AML-193 (cell line): Measurements from ENCODE around the gene ADGRG6.
"Not testable (repeated sequence)": the region's sequence is repeated elsewhere in the genome, so short reads cannot be mapped to it uniquely, and the experiment has no call there.

Source experiments
- DNase-seq, 2 experiments: peaks; one replicate each; lab custom pipeline; 2025; lab: John Stamatoyannopoulos, UW

The ADGRG6 gene

DNA sequence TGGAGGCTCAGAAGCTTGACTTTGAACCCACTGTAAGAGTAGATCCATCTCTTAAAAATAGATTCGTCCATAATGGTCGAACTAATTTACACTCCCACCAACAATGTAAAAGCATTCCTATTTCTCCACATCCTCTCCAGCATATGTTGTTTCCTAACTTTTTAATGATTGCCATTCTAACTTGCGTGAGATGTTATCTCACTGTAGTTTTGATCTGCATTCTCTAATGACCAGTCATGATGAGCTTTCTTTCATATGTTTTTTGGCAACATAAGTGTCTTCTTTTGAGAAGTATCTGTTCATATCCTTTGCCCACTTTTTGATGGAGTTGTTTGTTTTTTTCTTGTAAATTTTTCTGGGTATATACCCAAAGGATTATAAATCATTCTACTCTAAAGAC is 44.4 kb downstream of the ADGRG6 start:
- not testable (repeated sequence) for DNase-seq

DNA sequence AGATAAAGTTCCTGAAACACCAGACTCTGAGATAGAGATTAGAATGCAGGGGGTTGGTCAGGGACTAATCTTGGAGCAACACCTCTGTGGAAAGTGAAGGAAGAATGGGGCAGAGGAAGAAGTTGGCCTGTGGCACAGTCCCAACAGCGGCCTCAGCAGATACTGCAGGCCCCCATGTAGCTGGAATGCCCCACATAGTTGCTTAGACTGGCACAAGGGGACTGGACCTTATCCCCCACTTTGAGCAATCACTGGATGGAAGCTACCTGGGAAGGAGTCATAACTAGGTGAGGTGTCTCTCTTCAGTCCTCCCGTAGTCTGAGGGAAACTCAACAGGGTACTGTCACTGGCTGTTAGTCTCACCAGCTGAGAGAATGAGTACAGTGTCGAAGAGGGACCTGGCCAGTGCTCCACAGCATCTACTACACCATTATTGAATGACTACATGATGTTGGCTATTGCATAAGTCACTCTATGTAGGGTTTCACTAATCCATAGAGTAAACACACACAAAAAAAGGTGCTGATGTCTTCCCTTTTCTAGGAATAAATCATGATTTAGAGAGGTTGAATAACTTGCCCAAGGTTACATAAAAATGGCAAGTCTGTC is 47.5 kb downstream of the ADGRG6 start:
- no peak for DNase-seq

- DNase-seq: no peak
These were observed 48.5 kb downstream of the ADGRG6 start for GRCh38 chr6:142350309-142350708.

DNA sequence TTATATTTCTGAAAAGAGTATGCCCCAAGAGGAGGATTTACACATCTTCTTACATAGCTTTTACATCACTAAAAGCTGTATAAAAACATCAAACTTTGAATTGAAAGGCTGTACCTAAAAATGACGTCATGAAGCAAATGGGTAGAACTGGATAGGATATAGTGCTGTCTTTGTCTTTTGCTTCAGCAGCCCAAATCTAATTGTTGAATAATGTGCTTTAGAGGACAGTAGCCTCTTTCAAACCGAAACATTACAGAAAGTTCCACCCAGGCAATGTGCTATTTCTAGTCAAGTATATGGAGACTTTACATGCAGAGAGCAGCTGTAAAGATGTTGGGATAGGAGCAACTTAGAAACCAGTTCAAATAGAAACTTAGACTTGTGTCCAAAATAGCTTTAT is 51.9 kb downstream of the ADGRG6 start:
- DNase-seq: no peak

- DNase-seq: no peak
These were observed 52.8 kb downstream of the ADGRG6 start for GRCh38 chr6:142354650-142355049.

- no peak for DNase-seq
These were observed 53.8 kb downstream of the ADGRG6 start for GRCh38 chr6:142355520-142356174.

GRCh38 chr6:142356201-142356883 is 54.5 kb downstream of the ADGRG6 start:
- DNase-seq: no peak

- no peak for DNase-seq
These were observed 55.0 kb downstream of the ADGRG6 start for GRCh38 chr6:142356884-142357225.

DNA sequence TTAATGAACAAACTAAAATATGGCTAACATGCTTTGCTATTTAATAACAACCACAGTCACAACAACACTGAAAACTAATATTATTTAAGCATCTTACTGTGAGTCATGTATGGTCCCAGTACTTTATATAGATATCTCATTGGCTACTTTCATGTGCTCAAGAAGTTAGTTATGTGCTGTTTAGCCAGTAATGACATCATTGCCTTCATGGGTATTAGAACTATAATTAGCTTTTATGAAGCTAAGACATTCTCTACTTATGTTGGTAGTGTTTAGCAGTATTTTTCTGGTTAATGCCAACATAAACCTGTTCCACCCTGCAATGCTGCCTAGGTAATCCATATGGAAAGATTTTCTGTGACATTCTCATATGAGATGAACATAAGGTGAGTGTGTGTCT is 56.1 kb downstream of the ADGRG6 start:
- no peak for DNase-seq

GRCh38 chr6:142359271-142359960 is 57.6 kb downstream of the ADGRG6 start:
- no peak for DNase-seq

- DNase-seq: no peak
These were observed 59.5 kb downstream of the ADGRG6 start for GRCh38 chr6:142361345-142361744.

GRCh38 chr6:142361779-142362750 is 60.3 kb downstream of the ADGRG6 start:
- DNase-seq: no peak

DNA sequence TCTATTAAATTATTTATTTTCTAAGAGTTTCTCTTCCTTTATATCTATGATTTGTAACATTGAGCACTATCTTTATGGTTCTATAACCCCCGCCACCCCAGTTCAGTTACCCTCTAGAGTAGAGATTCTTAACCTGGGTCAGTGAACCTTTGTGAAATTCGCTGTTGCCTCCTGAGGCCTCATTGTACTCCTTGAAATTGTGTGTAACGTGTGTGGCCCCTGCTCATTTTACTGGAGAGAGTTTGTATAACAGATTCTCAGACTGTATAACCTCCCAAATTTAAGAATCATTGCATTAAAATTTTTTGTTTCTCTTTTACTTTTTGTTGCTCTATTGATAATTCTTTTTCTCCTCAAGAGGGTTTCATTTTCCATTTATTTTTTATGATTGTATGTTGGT is 65.3 kb downstream of the ADGRG6 start:
- DNase-seq: no peak

DNA sequence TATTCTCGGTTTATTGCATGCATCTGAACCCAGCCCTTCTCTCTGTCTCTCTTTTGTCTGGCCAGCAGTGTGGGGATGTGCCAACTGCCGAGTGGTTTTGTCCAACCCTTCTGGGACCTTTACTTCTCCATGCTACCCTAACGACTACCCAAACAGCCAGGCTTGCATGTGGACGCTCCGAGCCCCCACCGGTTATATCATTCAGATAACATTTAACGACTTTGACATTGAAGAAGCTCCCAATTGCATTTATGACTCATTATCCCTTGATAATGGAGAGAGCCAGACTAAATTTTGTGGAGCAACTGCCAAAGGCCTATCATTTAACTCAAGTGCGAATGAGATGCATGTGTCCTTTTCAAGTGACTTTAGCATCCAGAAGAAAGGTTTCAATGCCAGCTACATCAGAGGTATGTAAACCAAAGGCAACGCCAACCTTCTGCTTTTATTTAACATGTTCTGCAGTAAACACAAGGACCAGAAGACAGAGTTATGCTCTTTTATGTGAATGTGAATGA is 65.8 kb downstream of the ADGRG6 start:
- no peak for DNase-seq

GRCh38 chr6:142369266-142369665 is 67.5 kb downstream of the ADGRG6 start:
- DNase-seq: no peak

DNA sequence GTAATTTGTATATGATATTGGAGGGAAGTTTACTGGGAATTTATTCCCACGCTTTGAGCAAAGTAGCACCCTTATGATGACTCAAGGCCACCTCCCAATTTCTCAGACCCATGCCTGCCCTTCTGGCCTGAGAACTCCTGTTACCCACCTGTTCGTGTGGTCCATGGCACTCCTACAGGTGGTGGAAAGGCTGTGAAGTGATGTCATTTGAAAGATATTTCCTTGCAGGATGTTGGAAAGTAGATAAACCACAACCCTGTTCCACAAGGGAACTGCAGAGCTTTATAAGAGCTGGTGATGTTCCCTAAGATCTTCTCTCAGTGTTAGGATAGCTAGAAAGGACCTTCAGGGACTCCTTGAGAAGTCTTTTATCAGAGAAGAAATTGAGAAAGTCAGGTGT is 70.5 kb downstream of the ADGRG6 start:
- no peak for DNase-seq

GRCh38 chr6:142373268-142374090 is 71.7 kb downstream of the ADGRG6 start:
- no peak for DNase-seq

GRCh38 chr6:142374091-142374770 is 72.4 kb downstream of the ADGRG6 start:
- DNase-seq: no peak

DNA sequence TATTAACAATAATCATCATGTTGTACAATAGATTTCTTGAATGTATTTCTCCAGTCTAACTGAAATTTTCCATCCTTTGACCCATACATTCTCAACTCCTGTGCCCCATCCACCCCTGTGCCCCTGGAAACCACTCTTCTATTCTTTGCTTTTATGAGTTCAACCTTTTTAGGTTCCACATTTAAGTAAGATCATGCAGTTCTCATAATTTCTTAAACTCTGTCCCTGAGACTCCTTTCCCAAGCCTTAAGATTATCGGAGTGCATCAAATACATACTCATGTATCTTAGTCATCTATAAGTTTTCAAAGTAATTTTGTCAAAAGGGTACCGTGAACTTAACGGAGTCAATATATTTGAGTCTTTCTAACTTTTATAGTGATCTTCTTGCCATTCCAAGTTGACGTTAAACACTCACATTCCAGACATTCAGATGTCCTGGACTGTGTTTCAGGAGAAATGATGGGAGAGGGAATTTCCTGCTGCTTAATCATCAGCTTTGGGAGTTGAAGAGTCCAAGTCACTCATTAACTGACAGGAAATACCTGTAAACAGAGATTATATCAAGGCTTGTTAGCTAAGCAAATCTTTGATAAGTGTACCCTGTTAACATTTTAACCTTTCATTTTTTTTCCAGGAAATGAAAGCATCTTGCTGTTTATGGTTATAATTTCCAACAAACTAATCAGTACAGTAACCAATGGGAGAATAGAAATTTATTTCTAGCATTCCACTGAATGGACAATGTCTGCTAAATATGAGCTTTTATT is 73.3 kb downstream of the ADGRG6 start:
- DNase-seq: no peak
